Posterior cingulate gyrus (tissue), 11 donors: Measurements from ENCODE around the gene TRIO.
"Not testable (repeated sequence)": the region's sequence is repeated elsewhere in the genome, so short reads cannot be mapped to it uniquely, and the experiment has no call there.

Experiments
- DNase-seq, 10 donors: peaks; one replicate each; pipeline versions ENCODE4 v3.0.0 to v3.0.0-alpha.2; 2020 to 2021; ENCODE audit warnings: mixed read lengths in 3 of 10
- intact Hi-C: fragments of 100-400 bp; cut with DNase I; formaldehyde crosslinking; loops from one replicate; pipeline ENCODE4 v1.15.1; 2023

TRIO gene

GRCh38 chr5:14142827-14143545 lies at the start of gene TRIO:
TRIO (plus strand) TSS chr5:14143342; CDS start chr5:14143726, 384 bp downstream.
- intact Hi-C loops: loop anchor here (10.0 kb wide), 2 partner anchors 62 to 522 kb away; partner anchors contain the start of gene OTULIN

GRCh38 chr5:14097380-14097779 lies 45.8 kb upstream of the TRIO start:
- DNase-seq, intact Hi-C loops: not testable (repeated sequence)

More at GRCh38 chr5:14142827-14143545, at the start of gene TRIO:
- DNase-seq: peak; percentile 87 to 98 (median 90)

- intact Hi-C loops: no loop called here
- no peak for DNase-seq
Measured at GRCh38 chr5:14097998-14098471, 45.1 kb upstream of the TRIO start.

- intact Hi-C loops: no loop called here
- DNase-seq: no peak
Measured at GRCh38 chr5:14100281-14100680, 42.9 kb upstream of the TRIO start.

GRCh38 chr5:14101922-14102321 lies 41.2 kb upstream of the TRIO start:
- DNase-seq: peak in 1 of 10 donors; percentile 26
- intact Hi-C loops: no loop called here

- intact Hi-C loops: no loop called here
- no peak for DNase-seq
Measured at GRCh38 chr5:14102666-14103065, 40.5 kb upstream of the TRIO start.

- intact Hi-C loops: no loop called here
- no peak for DNase-seq
Measured at GRCh38 chr5:14105718-14106410, 37.3 kb upstream of the TRIO start.

GRCh38 chr5:14107536-14107935 lies 35.6 kb upstream of the TRIO start:
- no peak for DNase-seq
- intact Hi-C loops: no loop called here

- DNase-seq: peak in 5 of 10 donors; percentile 18 to 73 (median 36)
Measured at GRCh38 chr5:14108170-14108996, 34.8 kb upstream of the TRIO start.

GRCh38 chr5:14109041-14109747 lies 33.9 kb upstream of the TRIO start:
- intact Hi-C loops: no loop called here
- DNase-seq: peak in 1 of 10 donors; percentile 22

More at GRCh38 chr5:14108170-14108996, 34.8 kb upstream of the TRIO start:
- intact Hi-C loops: loop anchor here (1.0 kb wide), 1 partner anchor 162 kb away; no protein-coding TSS in a partner anchor

- intact Hi-C loops: no loop called here
- DNase-seq: no peak
Measured at GRCh38 chr5:14109771-14110170, 33.4 kb upstream of the TRIO start.

GRCh38 chr5:14110196-14110595 lies 32.9 kb upstream of the TRIO start:
- no peak for DNase-seq

GRCh38 chr5:14110680-14111079 lies 32.5 kb upstream of the TRIO start:
- intact Hi-C loops: no loop called here

More at GRCh38 chr5:14110196-14110595, 32.9 kb upstream of the TRIO start:
- intact Hi-C loops: no loop called here

GRCh38 chr5:14112998-14113652 lies 30.0 kb upstream of the TRIO start:
- intact Hi-C loops: no loop called here
- DNase-seq: no peak

More at GRCh38 chr5:14110680-14111079, 32.5 kb upstream of the TRIO start:
- DNase-seq: no peak

GRCh38 chr5:14114615-14115251 lies 28.4 kb upstream of the TRIO start:
- no peak for DNase-seq
- intact Hi-C loops: no loop called here

GRCh38 chr5:14115323-14115895 lies 27.7 kb upstream of the TRIO start:
- intact Hi-C loops: no loop called here
- no peak for DNase-seq

- DNase-seq: peak; percentile 70 to 98 (median 84)
- intact Hi-C loops: no loop called here
Measured at GRCh38 chr5:14118551-14119320, 24.4 kb upstream of the TRIO start.

- no peak for DNase-seq
- intact Hi-C loops: no loop called here
Measured at GRCh38 chr5:14120176-14120575, 23.0 kb upstream of the TRIO start.
